GM13976 (cell line): ENCODE data around the gene DPYSL5.

Source experiments
- DNase-seq: peaks from one replicate; pipeline ENCODE4 v3.0.0; 2012; ENCODE audit warnings: low spot score
- in situ Hi-C: fragments of 300-500 bp; cut with MboI; formaldehyde crosslinking; loops from one replicate; pipeline ENCODE4 v1.12.0; 2022; ENCODE audit warnings: low sequenced_read_pairs, mixed read lengths, inconsistent platforms; ENCODE audit not compliant: unreplicated experiment
- TF ChIP-seq, protein P1 (sequence below): IDR thresholded peaks from 2 replicates; pipeline ENCODE4 v1.5.1; 2012; ENCODE audit warnings: borderline replicate concordance, mild to moderate bottlenecking; ENCODE audit not compliant: insufficient read depth; ENCODE audit errors: extremely low read depth, missing control alignments, control extremely low read depth

Gene DPYSL5, protein sequence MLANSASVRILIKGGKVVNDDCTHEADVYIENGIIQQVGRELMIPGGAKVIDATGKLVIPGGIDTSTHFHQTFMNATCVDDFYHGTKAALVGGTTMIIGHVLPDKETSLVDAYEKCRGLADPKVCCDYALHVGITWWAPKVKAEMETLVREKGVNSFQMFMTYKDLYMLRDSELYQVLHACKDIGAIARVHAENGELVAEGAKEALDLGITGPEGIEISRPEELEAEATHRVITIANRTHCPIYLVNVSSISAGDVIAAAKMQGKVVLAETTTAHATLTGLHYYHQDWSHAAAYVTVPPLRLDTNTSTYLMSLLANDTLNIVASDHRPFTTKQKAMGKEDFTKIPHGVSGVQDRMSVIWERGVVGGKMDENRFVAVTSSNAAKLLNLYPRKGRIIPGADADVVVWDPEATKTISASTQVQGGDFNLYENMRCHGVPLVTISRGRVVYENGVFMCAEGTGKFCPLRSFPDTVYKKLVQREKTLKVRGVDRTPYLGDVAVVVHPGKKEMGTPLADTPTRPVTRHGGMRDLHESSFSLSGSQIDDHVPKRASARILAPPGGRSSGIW

DNA sequence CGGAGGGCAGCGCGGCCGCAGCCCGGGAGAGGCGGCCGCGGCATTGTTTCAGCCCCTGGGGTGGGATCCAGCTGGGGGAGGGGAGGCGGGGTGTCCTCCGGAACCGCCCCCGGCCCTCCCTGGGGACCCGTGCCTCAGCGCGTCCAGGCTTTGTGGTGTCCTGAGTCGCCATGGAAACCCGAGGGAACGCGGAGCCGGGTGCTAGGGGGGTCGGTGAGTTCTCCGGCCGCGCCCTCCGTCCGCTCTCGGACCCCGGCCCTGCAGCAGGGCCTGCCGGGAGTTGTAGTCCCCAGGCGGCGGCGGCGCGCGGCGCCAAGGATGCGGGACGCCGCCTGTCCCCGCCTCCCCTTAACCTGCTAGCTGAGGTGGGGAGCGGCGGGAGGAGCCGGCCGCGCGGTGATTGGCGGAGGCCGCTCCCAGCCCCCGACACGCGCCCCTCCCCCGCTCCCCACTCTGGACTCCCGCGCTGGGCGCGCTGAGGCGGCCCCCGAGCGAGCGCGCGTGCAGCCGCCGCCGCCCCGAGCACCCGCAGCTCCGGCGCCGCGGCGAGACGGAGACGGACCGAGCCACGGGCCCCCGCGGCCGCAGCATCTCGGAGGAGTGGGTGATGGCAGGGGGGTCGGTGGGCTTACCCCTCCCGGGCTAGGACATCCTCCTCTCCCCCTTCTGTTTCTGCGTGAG lies at the start of gene DPYSL5:
Gene DPYSL5, plus strand, starts transcription at position 478 of the 681 bp plus-strand sequence. CDS start 50,368 bp downstream, outside the sequence.
- in situ Hi-C loops = loop anchor here (25.0 kb wide), 1 partner anchor 90 kb away; no protein-coding TSS in a partner anchor
- peak; percentile 48 for DNase-seq
- TF ChIP-seq, protein P1, sequence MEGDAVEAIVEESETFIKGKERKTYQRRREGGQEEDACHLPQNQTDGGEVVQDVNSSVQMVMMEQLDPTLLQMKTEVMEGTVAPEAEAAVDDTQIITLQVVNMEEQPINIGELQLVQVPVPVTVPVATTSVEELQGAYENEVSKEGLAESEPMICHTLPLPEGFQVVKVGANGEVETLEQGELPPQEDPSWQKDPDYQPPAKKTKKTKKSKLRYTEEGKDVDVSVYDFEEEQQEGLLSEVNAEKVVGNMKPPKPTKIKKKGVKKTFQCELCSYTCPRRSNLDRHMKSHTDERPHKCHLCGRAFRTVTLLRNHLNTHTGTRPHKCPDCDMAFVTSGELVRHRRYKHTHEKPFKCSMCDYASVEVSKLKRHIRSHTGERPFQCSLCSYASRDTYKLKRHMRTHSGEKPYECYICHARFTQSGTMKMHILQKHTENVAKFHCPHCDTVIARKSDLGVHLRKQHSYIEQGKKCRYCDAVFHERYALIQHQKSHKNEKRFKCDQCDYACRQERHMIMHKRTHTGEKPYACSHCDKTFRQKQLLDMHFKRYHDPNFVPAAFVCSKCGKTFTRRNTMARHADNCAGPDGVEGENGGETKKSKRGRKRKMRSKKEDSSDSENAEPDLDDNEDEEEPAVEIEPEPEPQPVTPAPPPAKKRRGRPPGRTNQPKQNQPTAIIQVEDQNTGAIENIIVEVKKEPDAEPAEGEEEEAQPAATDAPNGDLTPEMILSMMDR = no peak

DNA sequence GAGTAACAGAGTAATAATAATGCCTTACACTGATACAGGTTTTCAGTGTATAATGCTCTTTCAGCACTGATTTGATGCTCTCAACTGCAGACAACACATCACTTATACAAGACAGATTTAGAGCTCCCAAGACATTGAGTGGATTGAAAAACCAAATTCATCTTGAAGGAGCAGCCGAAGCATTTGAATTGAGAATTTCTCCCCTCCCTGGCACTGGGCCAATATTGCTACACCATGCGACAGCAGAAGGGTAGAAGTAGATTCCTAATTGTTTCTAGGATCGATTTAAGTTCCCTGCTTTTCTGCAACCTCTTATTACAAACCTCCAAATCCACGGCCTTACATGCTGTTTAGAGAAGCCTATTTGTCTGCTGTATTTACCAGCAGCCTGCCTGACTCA lies 46.6 kb upstream of the DPYSL5 start:
- DNase-seq = no peak
- TF ChIP-seq, protein P1 = no peak
- in situ Hi-C loops = no loop called here

DNA sequence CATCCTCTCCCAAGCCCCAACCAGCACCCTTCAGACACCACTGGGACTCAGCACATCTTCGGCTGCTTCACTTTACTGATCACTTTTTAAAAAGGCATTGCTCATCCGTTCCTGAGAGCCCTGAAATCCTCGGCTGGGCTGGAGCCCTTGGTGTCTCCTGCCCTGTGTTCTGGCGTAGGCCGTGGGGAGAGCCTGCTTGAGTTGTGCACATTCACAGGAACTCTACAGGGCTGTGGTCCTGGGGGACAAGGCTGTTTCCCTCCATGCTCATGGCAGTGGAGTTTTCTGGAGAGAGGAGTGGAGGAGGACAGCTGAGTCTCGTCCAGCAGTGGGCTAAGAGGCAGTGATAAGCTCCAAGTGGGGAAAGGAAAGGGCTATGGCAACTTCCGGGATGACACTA lies 46.1 kb upstream of the DPYSL5 start:
- TF ChIP-seq, protein P1 = no peak
- DNase-seq = no peak
- in situ Hi-C loops = no loop called here

DNA sequence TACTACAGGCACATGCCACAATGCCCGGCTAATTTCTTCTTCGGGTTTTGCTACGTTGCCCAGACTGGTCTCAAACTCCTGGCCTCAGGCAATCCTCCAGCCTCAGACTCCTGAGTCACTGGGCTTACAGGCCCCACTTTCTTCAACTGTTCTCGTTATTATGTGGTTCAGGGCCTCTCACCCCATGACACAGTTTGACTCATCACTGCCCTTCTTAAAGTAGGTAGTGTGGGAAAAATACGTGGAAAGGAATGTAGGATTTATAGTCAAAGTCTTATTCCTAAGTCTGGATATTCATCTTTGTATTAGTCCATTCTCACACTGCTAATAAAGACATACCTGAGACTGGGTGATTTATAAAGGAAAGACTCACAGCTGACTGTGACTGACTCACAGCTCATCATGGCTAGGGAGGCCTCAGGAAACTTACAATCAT lies 42.7 kb upstream of the DPYSL5 start:
- DNase-seq = no peak
- in situ Hi-C loops = no loop called here

DNA sequence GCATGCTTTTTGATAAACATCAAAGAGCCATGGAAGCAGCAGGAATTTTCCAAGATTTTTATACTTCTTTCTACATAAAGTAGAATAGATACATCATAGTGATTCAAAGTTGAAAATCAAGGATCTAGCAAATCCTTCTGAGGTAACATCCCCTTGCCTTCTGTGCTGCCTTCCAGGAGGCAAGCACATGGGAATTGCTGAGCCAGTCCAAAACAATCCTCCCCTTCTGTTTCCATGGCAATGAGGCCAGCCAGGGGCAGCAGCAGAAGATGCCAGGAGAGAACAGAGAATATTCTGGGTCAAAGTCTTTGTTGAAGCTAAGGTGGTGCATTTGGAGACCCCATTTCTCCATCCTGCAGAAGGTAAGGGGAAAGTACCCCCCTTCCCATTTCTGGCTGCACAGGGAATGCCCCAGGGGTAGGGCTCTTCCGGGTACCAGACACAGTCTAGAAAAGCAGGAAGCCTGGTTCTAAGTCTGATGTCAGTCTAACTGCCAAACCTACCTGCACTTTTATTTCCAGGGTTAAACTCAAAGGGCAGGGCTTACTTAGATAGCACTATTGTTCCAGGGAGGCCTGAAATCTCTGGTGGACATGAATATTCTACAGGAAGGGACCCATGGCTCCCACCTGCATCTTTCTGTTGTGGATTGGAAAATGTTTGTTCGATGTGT lies 40.0 kb upstream of the DPYSL5 start:
- TF ChIP-seq, protein P1 = no peak
- no peak for DNase-seq
- in situ Hi-C loops = no loop called here

More for the DNA sequence above, 42.7 kb upstream of the DPYSL5 start:
- TF ChIP-seq, protein P1 = no peak

DNA sequence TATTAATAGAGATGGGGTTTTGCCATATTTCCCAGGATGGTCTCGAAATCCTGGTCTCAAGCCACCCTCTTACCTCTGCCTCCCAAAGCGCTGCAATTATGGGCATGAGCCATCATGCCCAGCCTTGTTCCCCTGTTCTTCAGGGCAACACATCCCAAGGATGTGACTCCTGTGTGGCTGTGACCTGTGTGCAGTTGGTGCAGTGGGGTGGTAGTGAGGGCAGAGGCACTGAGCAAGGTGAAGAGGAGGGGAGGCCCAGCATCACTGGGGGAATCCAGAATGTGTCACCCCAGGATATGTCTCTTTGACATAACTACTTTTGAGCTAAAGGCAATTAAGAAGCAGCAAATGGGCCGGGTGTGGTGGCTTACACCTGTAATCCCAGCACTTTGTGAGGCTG lies 38.7 kb upstream of the DPYSL5 start:
- TF ChIP-seq, protein P1 = no peak
- in situ Hi-C loops = no loop called here
- DNase-seq = no peak
